ENCODE results near the gene FLNB.

The FLNB gene

GRCh38 chr3:58124387-58124786 lies 116.2 kb downstream of the FLNB start:
- H3K9me3 Mint-ChIP-seq = no peaks in the 10 kb centered on the region
- TF ChIP-seq CTCF (IDR thresholded peaks at IDR 0.05; ENCODE audit: unreplicated experiment in 3 of 3) = no peak
- H3K4me3 Mint-ChIP-seq = no peak overlapping the region
- no peak overlapping the region for H3K27ac Mint-ChIP-seq
- H3K36me3 Mint-ChIP-seq (ENCODE audit: low read depth) = peaks cover 92% of the 10 kb centered on the region
- H3K4me1 Mint-ChIP-seq = peaks cover 11% of the 10 kb centered on the region
- H3K27me3 Mint-ChIP-seq (ENCODE audit: low read depth) = no peaks in the 10 kb centered on the region

DNA sequence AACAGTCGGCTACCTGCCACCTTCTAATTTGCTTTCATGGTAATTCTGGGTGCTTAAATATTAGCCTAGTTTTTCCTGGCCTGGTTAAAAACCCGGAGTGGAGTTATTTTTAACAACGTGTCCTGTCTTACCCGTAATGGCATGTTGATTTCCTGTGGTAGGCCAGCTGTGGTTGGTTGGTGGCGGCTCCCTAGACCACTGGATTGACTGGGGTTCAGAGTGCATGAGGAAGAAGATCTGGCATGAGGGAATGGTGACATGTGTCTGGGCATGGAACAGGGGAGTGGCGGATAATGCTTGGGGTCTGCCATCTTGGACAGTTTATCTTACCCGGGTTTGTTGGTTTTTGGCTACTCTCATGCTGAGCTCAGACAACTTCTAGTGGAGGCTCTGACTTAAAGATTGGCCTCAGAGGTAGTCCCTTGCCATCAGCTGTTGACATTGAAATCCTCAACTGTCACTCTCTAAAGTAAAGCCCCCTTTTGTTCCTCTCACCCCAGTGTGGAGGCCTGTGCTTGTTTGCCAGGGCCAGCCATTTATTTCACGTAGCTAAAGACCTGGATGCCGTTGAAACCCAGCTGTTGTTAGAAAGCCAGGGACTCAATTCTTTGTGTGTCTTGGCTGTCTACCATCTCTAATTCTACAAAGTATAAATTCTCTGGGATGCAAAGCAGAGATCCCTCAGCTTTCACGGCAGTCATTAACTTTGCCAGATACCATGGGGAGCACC lies 121.0 kb downstream of the FLNB start:
- no peak for TF ChIP-seq CTCF (IDR thresholded peaks at IDR 0.05; ENCODE audit: unreplicated experiment in 3 of 3)
- Mint-ChIP-seq H3K36me3 (ENCODE audit: low read depth) (peaks cover 89% of the 10 kb centered on the region), H3K27me3 (ENCODE audit: low read depth) (no peaks in the 10 kb centered on the region), H3K4me3 (no peak overlapping the region), H3K27ac (peak overlapping the region in 2 of 3 experiments; percentile 11 to 86), H3K4me1 (peaks cover 13% of the 10 kb centered on the region), H3K9me3 (no peaks in the 10 kb centered on the region)

- Mint-ChIP-seq H3K36me3 (ENCODE audit: low read depth) (peaks cover 86% of the 10 kb centered on the region), H3K27me3 (ENCODE audit: low read depth) (no peaks in the 10 kb centered on the region), H3K27ac (no peak overlapping the region), H3K4me3 (no peak overlapping the region), H3K4me1 (peaks cover 13% of the 10 kb centered on the region), H3K9me3 (no peaks in the 10 kb centered on the region)
- TF ChIP-seq CTCF (IDR thresholded peaks at IDR 0.05; ENCODE audit: unreplicated experiment in 3 of 3) = no peak
These were observed 122.4 kb downstream of the FLNB start for GRCh38 chr3:58130591-58130990.

GRCh38 chr3:58131101-58131825 lies 123.0 kb downstream of the FLNB start:
- H3K27me3 Mint-ChIP-seq (ENCODE audit: low read depth) = no peaks in the 10 kb centered on the region
- peaks cover 13% of the 10 kb centered on the region for H3K4me1 Mint-ChIP-seq
- H3K9me3 Mint-ChIP-seq = no peaks in the 10 kb centered on the region
- no peak for TF ChIP-seq CTCF (IDR thresholded peaks at IDR 0.05; ENCODE audit: unreplicated experiment in 3 of 3)
- H3K4me3 Mint-ChIP-seq = no peak overlapping the region
- no peak overlapping the region for H3K27ac Mint-ChIP-seq
- peaks cover 86% of the 10 kb centered on the region for H3K36me3 Mint-ChIP-seq (ENCODE audit: low read depth)

DNA sequence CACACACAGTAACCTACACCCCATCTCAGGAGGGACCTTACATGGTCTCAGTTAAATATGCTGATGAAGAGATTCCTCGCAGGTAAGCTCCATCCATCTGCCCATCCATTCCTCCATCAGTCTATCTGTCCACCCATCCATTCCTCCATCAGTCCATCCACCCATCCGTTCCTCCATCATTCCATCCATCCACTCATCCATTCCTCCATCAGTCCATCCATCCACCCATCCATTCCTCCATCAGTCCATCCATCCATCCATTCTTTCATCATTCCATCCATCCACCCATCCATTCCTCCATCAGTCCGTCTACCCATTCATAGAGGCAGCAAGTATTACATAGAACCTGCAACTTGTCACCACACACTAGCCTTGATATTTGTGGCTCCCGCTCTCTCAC lies 124.6 kb downstream of the FLNB start:
- peaks cover 88% of the 10 kb centered on the region for H3K36me3 Mint-ChIP-seq (ENCODE audit: low read depth)
- no peak overlapping the region for H3K27ac Mint-ChIP-seq
- H3K4me1 Mint-ChIP-seq = peaks cover 13% of the 10 kb centered on the region
- no peak overlapping the region for H3K4me3 Mint-ChIP-seq
- no peak for TF ChIP-seq CTCF (IDR thresholded peaks at IDR 0.05; ENCODE audit: unreplicated experiment in 3 of 3)
- H3K27me3 Mint-ChIP-seq (ENCODE audit: low read depth) = no peaks in the 10 kb centered on the region
- no peaks in the 10 kb centered on the region for H3K9me3 Mint-ChIP-seq
